ENCODE results near the gene RPP30.

GRCh38 chr10:90945491-90946070 is 73.8 kb downstream of the RPP30 start:
- TF ChIP-seq CTCF (conservative IDR thresholded peaks at IDR 0.05; ENCODE audit: low read depth, low read length) (no peak), EZH2 (IDR thresholded peaks at IDR 0.05; ENCODE audit: borderline replicate concordance, low read depth, low read length, poor library complexity, severe bottlenecking) (no peak)

Data from A673 (cell line).